AG10803 (cell line): ENCODE data around the gene IST1.
"Not testable (repeated sequence)": the region's sequence is repeated elsewhere in the genome, so short reads cannot be mapped to it uniquely, and the experiment has no call there.

Experiments
- DNase-seq: peaks from one replicate; pipeline ENCODE4 v3.0.0; 2010; ENCODE audit warnings: low read depth
- H3K4me3 ChIP-seq: 2 replicates; pipeline ENCODE4 v1.5.1; 2011; ENCODE audit warnings: mild to moderate bottlenecking, low read length, control low read depth
- CTCF ChIP-seq: conservative IDR thresholded peaks from 2 replicates; pipeline ENCODE4 v1.5.1; 2011; ENCODE audit warnings: mild to moderate bottlenecking, low read length, control low read depth, inconsistent platforms

The IST1 gene

DNA sequence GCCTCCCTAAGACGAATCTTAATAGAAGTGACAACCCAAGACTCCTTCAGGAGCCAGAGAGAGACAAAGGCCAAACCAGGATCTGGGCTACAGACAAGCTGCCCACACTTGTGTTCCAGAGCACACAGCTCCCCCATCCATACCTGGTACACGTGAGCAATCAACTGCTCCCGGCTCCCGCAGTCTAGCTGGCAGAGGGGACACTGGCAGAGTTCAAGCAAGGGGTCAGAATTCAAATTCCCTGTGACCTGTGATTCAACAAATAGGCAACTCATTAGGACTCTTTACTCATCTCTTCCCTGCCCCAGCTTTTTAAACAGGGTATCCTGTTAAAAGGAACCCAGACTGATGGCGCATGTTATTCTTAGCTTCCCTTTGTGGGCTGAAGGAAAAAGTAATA is 31.3 kb upstream of the IST1 start:
- TF ChIP-seq CTCF = no peak
- H3K4me3 ChIP-seq = no peak overlapping the region
- no peak for DNase-seq

GRCh38 chr16:71865173-71865863 is 30.0 kb upstream of the IST1 start:
- no peak overlapping the region for H3K4me3 ChIP-seq
- TF ChIP-seq CTCF = no peak
- no peak for DNase-seq

DNA sequence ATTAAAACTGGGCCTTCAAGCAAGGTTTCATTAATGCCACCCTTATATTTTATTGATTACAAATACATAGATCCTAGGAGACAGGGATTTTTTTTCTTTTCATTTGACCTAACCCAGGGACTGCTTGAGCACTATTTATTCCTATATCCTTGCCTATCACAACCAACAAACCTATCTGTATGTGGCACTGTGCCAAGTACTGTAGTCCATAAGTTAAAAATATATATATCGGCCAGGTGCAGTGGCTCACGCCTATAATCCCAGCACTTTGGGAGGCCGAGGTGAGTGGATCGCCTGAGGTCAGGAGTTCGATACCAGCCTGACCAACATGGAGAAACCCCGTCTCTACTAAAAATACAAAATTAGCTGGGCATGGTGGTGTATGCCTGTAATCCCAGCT is 28.2 kb upstream of the IST1 start:
- not testable (repeated sequence) for DNase-seq, H3K4me3 ChIP-seq

DNA sequence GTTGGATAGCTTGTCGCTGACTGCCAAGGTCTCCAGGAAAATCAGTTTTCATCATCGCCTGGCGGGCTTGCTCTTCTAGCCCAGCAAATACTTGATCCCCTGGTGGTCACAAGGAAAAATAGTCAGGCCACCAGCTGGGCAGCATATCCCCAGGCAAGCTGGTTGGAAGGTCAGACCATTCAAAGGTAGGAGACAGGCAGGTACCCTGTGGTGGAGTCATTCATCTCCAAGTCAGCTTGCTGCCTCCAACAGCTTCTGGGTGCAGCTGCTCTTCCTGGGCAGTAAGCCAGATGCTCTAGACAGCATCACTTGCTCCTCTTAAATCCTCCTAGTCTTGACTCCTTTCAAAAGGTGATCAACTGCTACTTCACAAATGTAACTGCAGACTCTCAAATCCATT is 27.4 kb upstream of the IST1 start:
- no peak for DNase-seq
- TF ChIP-seq CTCF = no peak
- no peak overlapping the region for H3K4me3 ChIP-seq

DNA sequence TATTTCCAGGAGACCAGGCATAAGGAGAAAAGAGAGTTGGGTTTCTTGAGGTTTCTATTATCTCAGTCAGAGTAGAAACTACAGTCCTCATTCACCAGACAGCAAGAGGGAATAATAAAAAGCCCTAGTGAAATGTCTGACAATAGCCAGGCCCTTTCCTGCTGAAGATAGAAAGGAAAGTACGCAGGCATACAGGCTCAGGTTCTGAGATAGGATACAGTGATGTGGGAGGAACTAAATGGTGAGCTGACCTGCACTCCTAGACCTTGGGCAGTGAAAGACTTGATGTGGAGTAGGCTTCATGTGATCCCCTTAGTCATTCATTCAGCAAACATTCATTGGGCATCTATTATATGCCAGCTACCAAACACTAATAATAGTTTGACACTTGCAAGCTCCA is 26.2 kb upstream of the IST1 start:
- no peak overlapping the region for H3K4me3 ChIP-seq
- no peak for DNase-seq
- no peak for TF ChIP-seq CTCF

- TF ChIP-seq CTCF = no peak
- no peak overlapping the region for H3K4me3 ChIP-seq
- DNase-seq = no peak
Observed at GRCh38 chr16:71870818-71871217, 24.5 kb upstream of the IST1 start.

DNA sequence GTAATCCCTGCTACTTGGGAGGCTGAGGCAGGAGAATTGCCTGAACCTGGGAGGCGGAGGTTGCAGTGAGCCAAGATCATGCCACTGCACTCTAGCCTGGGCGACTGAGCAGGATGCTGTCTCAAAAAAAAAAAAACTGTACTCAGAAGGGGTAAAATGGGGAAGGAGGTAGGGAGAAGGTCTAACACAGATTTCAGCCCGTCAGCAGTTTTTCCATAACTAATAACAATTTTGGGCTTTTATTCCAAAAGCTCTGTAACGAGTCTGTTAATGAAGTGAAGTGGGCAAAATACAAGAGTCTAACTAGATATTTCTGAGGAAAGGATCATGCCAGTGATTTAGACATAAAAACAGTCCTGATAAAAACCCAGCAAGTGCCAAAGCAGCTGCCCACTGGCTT is 22.1 kb upstream of the IST1 start:
- no peak for DNase-seq
- H3K4me3 ChIP-seq = no peak overlapping the region
- no peak for TF ChIP-seq CTCF

DNA sequence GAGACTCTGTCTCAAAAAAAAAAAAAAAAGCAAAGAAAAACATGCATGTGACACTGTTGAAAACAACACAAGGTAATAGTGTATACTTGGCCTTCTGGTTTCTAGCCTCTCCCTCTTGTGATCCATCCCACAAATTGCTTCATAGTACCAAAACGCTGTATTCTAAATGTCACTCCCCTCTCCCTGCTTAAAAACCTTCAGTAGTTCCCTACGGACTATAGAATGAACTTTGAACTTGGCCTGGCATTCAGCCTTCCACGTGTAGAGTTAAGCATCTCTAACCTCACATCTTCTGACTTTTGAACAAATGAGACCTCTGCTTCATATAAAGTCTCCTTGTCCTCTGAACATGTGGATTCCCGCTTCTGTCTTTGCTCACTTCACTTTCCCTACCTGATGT is 16.4 kb upstream of the IST1 start:
- no peak overlapping the region for H3K4me3 ChIP-seq
- DNase-seq = no peak
- TF ChIP-seq CTCF = no peak
